ENCODE results near the gene PPFIBP1.

- TF ChIP-seq EZH2 (IDR thresholded peaks at IDR 0.05) = no peak
- no peak for TF ChIP-seq POLR2AphosphoS5 (IDR thresholded peaks at IDR 0.05; ENCODE audit: borderline replicate concordance, low read depth, low read length)
- no peak for TF ChIP-seq FOXP2 (optimal IDR thresholded peaks at IDR 0.05; ENCODE audit: control extremely low read depth, extremely low read length, insufficient read depth)
These were observed 71.2 kb downstream of the PPFIBP1 start for GRCh38 chr12:27595231-27595642.

Data from SK-N-MC (cell line).